NCI-H2227 treated with DMSO at 0.1 percent for 48 hours (cell line): ENCODE measurements around the gene ARHGEF6.
"Not testable (repeated sequence)": the region's sequence is repeated elsewhere in the genome, so short reads cannot be mapped to it uniquely, and the experiment has no call there.

ENCODE experiments used
- DNase-seq: peaks from one replicate; lab custom pipeline; 2025; lab: John Stamatoyannopoulos, UW

Gene ARHGEF6

DNA sequence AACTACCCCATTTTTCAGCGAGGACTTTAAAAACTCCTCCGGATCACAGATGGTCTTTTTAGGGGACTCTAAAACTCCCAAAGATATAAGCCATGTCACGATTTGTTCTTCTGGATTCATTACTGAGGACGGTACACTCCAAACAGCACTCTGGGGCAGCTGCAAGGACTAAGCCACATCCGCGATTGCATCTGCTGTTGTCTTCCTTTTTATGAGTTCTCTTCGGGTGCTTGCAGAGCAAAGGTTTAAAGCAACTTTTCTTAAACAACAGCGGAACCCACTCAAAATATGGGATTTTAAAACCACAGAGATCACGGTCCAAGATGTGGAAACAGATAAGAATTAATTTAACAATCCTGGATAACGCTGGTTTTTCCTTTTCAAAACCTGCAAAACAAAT is at the start of gene ARHGEF6:
Gene ARHGEF6, minus strand, starts transcription at position 170 of the 400 bp plus-strand sequence. Its CDS starts 50 bp downstream, at position 120.
- DNase-seq, result no peak

DNA sequence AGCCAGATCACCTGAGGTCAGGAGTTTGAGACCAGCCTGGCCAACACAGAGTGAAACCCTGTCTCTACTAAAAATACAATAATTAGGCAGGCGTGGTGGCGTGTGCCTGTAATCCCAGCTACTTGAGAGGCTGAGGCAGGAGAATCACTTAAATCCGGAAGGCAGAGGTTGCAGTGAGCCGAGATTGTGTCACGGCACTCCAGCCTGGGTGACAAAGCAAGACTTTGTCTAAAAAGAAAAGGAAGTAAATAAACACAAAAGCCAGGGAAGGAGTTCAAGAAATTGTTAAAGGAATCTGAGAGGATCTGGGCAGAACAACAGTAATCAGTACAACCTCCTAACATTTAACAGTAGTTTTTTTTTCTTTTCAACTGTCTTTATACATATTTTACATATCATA is 48.7 kb upstream of the ARHGEF6 start:
- no peak for DNase-seq

GRCh38 chrX:136828830-136829229 is 48.1 kb upstream of the ARHGEF6 start:
- no peak for DNase-seq

DNA sequence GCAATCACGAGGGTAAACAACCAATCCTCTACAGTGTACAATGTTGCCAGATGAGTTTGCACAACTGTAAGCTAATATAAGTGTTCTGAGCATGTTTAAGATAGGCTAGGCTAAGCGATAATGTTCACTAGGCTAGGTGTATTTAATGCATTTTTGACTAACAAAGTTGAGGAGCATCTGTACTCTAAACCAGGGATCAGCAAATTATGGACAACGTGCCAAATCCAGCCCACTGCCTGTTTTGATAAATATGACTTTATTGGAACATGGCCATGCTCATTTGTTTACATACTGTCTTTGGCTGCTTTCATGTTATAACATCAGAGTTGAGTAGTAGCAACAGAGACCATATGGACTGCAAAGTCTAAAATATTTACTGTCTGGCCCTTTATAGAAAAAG is 46.3 kb upstream of the ARHGEF6 start:
- DNase-seq, result no peak

DNA sequence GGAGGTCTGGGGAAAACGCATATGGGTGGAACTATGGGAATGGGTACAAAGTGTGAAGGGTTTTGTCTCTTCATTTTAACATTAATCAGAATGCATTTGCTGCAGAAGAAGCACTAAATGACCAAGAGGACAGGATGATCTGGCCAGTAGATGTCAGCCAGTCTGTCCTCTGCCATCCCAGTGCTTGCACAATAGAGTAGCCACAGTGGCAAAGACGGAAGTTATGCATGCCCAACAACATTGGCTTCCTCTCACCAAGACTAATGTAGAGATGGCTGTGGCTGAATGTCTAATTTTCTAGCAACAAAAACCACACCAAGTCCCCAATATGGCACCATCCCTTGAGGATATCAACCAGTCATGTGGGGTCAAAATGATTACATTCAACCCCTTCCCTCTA is 45.0 kb upstream of the ARHGEF6 start:
- no peak for DNase-seq

DNA sequence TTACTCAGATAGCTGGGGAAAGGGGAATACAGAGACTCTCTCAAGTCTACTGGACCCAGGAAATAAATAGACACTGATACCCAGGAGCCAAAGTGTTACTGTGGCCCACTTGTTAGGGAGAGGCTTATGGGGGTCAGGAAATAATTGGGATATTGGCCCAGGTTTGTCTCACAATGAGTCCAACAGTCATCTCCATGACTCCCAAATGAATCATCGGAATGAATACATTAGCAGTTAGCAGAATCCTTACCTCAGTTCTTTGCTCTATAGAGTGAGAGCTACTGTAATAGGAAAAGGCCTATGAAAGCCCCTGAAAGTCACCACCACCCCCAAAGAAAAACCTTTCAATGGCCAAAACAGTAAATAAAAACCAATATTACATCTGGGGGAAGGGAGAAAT is 42.4 kb upstream of the ARHGEF6 start:
- DNase-seq, result no peak

DNA sequence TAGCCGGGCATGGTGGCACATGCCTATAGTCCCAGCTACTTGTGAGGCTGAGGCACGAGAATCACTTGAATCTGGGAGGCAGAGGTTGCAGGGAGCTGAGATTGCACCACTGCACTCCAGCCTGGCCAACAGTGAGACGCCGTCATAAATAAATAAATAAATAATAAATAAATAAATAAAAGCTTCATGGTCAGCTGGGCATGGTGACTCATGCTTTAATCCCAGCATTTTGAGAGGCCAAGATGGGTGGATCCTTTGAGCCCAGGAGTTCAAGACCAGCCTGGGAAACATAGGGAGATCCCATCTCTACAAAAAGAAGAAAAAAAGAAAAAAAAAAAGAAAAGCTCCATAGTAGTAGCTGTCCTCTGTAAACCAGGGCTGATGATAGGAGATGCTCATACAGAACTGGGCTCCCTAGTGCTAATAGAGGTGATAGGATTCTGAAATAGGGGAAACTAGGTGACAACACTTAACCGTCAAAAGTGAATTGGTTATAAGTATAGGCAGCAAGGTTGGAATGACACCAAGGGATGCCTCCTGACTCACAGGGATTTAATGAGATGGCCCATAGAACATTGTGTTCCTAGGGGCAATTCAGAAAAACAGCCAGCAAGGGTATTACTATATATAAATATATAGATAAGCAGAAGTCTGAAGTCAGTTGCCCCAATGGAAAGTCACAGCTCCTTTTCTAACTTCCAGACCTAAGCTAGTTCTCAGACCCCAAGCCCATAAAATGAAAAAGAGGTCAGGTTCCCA is 41.8 kb upstream of the ARHGEF6 start:
- no peak for DNase-seq

DNA sequence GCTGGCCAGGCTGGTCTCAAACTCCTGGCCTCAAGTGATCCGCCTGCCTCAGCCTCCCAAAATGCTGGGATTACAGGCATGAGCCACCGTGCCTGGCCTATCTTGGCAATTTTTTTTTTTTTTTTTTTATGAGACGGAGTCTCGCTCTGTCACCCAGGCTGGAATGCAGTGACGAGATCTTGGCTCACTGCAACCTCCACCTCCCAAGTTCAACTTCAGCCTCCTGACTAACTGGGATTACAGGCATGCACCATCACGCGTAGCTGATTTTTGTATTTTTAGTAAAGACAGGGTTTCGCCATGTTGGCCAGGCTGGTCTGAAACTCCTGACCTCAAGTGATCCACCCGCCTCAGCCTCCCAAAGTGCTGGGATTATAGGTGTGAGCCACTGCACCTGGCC is 39.0 kb upstream of the ARHGEF6 start:
- not testable (repeated sequence) for DNase-seq

- DNase-seq, result no peak
These were observed 38.4 kb upstream of the ARHGEF6 start for GRCh38 chrX:136819031-136819703.

DNA sequence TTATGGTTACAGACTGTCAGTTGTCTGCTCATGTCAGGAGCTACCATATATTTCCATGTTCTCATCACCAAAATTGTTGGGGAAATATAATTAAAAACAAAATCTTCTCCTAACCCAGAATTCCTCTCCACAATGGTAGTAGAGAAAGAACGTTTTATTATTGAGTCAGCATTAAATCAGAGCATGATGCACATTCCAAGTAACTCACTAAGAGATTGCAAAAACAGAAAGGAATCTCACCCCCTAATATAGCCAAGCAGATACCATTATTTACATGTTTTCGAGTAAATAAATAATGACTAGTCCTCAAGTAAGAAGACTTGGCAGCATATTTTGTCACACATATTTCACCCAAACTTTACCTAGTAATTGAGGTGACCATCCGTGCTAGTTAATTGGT is 36.2 kb upstream of the ARHGEF6 start:
- DNase-seq, result no peak

- no peak for DNase-seq
These were observed 34.4 kb upstream of the ARHGEF6 start for GRCh38 chrX:136814847-136815750.

GRCh38 chrX:136812286-136812685 is 31.6 kb upstream of the ARHGEF6 start:
- no peak for DNase-seq

DNA sequence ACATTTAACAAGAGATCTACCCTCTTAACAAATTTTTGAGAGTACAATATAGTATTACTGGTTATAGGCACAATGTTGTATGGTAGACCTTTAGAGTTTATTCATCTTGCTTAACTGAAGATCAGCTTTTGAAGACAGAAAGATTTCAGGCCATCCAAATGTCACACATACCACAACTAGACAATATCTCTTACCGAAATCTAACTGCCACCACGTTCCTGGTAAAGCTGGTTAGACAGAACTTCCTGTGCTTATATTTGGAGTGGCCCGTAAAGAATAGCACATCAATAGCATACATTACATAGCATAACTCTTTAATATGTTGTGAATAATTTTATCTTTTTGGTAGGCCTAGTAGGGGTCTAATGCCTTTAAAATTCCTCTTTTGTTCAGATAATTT is 29.8 kb upstream of the ARHGEF6 start:
- DNase-seq, result no peak

DNA sequence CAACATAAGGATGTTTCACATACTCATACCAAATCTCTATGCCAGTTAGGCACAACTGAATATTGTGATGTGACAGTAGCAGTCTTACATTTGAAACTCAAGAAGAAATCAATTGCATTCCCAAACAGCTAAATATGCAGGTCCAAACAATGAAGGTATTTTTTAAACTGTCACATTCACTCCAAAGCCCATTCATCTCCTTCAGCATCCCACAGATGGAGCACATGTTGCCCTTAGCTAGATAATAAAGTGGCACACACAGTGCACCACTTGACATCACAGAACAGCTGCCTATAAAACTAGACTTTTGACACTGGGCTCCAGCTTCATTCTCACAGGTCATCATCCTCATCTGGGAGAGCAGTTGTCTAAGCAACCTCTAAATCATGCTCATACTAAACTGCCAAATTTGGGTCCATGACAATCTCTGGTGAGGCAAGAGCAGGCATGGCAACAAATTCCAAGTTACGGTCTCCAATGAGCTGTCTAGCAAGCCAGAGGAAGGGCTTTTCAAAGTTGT is 26.2 kb upstream of the ARHGEF6 start:
- no peak for DNase-seq

DNA sequence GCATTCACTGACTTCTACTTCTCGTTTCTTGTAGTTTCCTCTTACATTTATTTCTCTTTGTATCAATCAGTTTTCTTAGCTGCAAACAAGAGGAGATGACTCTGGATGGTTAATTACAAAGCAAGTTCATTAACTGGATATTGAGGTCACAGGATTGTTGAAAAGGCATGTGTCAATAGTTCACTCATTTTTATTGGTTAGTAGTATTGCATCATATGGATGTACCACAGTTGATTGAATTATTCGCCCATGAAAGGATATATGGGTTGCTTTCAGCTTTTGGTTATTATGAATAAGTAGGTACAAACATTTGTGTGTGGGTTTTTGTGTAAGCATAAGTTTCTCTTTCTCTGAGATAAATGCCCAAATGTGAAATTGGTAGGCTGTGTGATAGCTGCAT is 21.8 kb upstream of the ARHGEF6 start:
- no peak for DNase-seq

- DNase-seq, result no peak
These were observed 17.1 kb upstream of the ARHGEF6 start for GRCh38 chrX:136797787-136798186.

DNA sequence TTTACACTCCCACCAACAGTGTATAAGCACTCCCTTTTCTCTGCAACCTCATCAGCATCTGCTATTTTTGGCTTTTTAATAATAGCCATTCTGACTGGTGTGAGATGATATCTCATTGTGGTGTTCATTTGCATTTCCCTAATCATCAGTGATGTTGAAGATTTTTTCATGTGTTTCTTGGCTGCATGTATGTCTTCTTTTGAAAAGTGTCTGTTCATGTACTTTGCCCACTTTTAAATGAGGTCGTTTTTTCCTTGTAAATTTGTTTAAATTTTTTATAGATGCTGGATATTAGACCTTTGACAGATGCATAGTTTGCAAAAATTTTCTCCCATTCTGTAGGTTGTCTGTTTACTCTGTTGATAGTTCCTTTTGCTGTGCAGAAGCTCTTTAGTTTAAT is 14.4 kb upstream of the ARHGEF6 start:
- DNase-seq, result not testable (repeated sequence)

DNA sequence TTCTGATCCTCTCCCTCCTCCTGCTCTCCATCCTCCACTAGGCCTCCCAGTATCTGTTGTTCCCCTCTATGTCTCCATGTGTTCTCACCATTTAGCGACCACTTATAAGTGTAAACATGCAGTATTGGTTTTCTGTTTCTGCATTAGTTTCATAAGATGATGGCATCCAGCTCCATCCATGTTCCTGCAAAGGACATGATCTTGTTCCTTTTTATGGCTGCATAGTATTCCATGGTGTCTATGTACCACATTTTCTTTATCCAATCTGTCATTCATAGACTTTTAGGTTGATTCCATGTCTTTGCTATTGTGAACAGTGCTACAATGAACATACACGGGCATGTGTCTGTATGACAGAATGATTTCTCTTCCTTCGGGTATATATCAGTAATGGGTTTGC is 13.9 kb upstream of the ARHGEF6 start:
- not testable (repeated sequence) for DNase-seq

DNA sequence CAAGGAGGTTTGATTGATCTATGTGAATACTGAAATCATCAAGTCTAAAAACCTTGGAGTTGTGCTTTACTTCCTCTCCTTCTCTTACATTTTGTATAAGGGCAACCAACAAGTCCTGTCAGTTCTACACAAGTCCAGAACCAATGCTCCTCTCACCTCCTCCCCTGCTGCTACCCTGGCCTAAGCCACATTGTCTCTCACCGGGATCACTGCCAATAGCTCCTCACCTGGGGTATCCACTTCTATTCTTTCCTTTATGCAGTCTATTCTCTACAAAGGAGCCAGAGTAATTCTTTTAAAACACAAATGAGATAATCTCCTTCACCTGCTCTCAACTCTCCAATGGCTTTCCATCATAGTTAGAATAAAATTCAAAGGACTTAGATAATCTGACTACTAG is 13.3 kb upstream of the ARHGEF6 start:
- no peak for DNase-seq

DNA sequence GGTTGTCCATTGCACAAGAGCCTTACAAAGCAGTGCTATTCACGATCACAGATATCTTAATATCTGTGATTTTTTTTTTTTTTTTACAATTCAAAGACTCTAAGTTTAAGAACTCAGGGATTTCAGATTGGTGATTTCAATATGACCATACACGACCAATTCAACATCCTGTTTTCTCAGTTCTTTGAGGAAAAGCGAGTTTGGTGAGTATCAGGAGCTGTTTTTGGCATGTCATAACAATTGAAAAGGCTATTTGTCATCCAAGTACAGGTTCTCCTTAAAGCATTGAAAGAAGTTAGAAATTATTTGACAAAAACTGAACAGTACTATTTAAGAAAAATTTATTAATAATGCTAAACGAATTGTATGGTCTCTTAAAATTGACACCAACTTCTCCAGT is 9.1 kb upstream of the ARHGEF6 start:
- DNase-seq, result no peak

DNA sequence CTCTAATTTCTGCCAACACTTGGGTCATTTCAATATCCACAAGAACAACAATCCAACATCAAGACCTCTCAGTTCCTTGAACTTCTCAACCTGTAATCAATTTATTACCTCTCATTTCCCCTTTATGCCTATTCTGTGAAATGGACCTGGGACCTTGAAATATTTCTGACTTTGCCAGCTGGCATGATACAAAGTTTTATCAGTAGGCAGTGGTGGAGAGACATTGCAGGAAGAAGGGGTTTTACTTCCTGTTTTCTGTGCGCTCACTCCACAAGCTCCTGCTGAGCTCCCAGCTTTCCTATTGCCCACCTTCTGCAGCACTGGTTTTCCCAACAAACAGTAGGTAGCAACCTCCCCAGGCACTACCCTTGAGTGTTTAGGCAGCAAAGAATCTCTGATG is 3.5 kb upstream of the ARHGEF6 start:
- DNase-seq, result no peak

DNA sequence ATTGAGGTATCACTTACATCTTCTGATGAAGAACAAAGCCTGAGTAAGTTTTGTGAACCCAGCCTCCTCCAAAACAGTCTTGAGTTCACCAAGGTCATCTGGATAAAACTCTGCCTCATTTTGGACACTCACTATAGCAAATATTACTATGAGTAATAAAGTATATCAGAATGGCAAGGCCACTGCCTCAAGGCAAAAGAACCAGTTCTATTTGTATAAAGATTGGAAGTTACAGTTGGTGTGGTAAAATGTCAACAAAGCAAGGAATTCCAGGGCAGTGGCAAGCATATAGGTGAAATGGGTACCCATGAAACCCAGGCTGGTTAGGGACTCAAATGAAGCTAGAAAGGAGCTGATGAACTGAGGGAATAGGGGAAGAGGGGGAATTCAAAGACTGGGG is 2.4 kb upstream of the ARHGEF6 start:
- DNase-seq, result no peak
